HG03342 (cell line): ENCODE results near the gene DSTN.

Source experiments
- ATAC-seq: cut with Tn5 transposase; IDR thresholded peaks from one replicate; pipeline ENCODE4 v1.9.1; 2021; ENCODE audit warnings: mild to moderate bottlenecking, moderate library complexity; ENCODE audit not compliant: unreplicated experiment

The DSTN gene

DNA sequence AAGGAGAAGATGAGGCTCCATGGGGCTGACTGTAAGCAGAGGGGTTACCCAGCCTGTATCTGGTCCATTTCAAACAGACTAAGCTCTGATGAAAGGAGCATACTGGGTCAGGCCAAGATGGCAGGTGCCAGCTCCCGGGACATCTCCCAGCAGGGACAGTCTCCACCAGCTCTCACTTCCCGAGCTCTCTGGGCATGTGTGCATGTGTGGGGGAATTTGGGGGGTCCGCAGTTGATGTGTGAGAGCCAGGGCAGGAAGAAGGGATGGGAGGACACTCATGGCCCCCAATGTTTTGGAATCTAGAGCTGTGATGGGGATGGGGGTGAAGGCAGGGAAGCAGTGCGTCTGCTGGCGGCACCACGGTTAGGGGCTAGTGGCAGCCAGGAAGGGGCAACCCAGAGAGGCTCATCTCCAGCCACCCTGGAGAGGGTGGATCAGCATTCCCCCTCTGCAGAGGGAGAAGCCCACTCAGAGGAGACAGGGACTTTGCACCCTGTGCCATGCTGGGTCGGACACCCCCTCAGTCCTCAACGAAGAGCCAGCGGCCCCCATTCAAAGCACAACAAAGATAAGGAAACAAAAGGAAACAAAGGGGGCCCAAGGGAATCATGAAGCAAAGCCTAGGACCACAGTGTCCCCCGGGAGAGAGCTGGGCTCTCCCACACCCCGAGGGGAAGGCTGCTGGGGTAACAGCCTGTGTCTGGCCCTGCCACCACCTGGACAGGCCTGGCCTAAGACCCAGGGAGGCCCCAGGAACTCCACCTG, 52.4 kb downstream of the DSTN start:
- no peak for ATAC-seq

DNA sequence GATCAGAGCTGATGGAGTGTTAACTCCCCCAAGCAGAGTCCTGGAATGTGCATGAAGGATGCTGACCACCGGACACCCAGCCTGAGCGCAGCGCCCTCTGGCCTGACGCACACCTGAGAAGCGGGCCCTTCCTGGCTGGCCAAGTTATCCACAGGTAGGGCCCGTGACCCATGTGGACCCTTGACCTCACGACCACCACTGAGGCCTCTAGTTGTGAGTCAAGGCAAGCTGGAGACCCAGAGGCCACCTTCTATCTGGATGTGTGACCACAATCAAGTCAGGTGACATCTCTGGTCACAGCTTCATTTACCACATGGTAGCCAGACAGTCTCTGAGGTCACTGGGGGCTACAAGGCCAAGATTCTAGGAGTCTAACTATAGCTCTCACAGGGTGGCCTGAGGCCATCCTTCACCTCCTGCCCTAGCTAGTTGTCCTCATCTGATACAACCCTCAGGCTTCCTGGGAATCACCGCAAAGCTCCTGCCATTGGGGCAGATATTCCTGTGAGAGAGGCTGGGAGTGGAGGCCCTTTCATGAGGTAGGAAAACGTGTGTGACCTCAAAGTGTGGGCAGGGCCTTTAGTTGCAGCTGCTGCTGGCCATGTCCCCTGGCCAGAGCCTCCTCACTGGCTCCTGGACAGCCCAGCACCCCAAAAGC, 53.1 kb downstream of the DSTN start:
- ATAC-seq, result no peak

DNA sequence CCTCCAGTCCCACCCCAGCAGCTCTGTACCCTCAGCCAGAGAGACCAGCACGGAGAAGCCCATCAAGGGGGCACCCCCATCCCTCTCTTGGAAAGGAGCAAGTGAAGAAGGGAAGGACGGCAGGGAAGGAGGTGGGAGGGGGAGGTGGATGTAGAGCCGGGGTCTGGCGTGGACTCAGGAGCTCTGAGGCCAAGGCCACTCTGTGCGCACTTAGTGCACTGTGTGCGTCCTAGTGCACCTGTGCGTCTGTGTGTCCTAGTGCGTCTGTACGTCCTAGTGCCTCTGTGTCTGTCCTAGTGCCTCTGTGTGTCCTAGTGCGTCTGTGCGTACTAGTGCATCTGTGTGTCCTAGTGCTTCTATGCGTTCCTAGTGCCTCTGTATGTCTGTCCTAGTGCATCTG, 54.2 kb downstream of the DSTN start:
- no peak for ATAC-seq

DNA sequence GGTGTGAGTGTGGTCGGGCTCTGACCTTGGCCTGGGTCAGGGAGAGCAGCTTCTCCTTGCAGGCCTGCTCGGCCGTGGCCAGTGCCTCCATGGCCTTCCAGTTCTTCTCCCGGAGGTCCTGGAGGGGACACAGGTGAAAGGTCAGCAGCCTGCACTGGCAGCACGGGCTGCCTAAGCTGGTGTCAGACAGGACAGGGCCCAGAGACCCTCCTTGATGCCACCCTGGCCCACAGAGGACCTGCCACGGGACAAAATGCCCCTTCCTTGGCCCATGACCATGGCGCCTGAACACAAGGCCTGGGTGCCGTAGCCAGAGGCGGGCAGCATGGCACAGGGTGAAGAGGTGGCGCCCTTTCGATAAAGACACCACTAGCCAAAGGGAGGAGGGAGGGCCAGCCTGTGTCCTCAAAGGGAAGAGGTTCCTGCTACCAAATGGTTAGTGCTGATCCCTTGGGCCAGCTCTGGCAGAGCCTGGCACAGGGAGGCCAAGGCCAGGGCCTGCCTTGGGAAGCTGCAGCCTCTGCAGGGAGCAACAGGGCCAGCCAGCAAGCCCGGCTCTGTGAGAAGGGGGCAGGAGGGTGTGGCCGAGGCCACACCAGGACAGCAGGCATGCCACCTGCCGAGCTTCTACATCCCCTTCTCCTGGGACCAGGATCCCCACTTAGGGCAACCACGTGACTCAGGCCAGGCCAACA, 54.8 kb downstream of the DSTN start:
- ATAC-seq, result no peak

DNA sequence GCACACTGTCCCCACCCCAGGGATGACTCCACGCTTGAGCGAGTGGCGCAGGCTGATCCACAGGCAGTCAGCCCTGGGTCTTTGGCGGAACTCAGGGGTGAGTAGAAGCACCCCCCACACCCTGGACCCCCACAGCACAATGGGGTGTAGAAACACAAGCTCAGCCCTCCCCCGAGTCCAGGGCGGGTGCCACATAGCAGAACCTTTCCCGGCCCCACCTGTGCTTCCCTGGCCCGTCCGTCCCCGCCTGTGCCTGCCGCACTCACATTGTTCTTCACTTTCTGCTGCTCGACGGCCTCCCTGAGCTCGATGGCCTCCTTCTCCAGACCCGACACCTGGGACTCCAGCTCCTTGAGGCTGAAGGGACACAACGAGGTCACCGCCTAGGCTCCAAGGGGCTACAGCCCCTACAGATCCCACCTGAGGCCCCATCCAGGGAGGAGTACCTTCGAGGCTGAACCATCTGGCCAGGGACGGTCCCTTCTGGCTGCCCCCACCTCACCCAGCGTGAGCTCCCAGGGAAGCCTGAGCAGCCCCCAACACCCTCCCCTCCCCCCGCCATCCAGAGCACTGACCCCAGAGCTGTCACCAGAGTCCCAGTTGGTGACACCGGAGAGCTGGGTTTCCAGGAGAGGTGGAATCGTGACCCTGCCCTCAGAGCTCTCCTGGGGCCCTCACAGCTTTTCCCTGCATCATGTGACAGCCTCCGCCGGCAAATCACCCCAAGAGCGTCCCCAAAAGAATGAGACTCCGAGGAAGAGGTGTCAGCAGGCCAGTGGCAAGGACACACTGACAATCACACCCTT, 55.6 kb downstream of the DSTN start:
- no peak for ATAC-seq

DNA sequence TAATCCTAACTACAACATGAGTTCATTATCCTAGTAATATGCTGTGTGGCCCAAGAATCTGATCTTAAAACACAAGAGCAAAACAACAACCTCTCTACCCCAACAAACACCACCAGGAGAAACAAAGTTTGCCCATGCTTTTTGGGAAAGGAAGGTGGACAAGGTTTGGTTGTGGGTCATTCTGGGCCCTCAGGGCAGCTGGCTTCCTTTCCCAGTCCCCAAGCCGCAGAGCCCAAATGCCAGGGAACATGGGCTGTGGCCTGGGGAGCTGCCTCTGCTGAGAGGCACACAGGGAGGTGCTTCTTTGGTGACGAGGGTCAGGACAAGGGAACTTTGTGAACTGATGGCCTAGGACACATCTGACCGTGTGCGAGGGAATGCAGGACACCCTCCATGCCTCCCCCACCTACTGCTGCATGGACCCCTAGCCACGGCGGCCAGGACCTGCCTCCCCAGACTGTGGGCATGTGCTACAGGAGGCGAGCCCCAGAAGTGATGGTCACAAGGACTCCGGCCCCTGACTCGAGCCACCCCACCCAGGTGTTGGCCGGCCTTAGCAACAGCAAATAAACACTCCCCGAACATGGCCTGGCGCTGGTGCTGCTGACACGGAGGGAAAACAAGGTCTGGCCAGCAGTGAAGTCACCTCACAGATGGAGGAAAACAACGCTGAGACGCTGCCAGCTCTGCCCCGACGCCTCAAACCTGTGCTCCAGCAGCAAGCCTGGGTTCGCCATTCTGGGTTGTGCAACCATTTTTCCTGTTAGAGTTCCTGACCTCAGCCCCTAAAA, 56.5 kb downstream of the DSTN start:
- ATAC-seq, result no peak

DNA sequence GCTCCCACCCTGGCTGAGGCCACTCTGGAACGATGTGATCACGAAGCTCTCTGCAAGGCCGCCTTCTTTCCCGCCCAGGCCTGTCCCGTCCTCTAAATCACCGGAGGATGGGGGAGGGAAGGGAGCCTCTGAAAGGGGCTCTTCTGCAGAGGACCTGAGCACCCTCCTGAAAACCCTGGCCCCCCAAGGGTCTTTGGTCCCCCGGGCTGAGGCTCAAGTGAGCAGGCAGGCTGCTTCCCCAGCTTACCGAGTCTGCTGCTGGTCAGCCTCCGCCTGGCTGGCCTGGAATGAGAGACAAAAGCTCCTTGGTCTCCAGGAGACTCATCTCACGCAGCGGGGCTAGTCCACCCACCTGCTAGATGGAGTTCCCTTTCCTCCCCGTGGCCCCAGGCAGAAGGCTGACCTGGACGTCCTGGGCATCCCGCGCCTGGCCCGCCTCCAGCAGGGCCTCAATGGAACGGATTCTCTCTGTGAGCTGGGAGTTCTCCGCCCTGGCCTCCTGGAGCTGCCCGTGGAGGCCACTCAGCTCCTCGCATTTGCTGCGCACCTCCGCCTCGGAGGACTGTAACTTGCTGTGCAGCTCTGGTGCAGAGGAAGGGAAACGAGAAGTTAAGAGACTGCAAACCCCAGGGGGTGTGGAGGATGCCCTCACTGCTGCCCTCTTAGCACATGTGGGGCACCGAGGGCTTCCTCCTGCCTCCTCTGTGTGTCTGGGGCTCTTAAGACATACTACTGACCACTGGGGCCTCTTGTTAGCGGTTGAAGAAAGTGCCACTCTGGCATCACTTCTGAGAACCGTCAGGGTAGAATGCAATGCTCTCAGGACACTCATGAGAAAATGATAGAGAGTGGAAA, 57.5 kb downstream of the DSTN start:
- ATAC-seq, result no peak

DNA sequence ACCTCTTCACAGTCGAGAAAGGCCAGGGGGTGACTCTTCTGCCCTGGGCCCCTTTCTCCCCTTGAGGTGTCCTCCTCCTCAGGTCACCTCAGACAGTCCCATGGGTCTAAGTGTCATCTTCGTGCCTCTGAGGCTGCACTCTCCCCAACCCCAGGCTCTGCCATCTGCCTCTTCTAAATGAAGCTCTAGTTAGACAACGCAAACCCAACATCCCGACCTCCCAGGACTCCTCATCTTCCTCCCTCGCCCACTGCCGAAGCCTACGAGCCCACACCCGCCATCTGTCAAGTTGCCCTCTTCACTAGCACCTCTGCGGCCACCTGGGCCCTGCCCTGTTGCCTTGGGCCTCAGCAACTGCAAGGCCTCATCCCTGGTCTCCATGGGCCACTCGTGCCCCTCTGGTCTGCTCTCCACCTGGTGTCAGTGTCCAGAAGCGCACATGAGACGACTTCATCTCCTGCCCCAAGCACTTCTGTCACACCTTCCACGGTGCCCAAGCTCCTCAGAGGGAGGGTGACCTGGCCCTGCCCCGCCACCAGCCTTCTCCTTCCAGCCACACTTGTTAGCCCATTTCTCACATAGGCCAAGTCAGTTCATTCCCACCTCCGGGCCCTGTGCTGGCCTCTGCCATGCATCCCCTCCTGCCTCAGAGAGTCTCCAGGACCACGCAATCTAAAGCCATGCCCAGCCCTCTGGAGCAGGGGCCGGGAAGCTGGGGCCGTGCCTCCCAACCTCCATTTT, 58.4 kb downstream of the DSTN start:
- ATAC-seq, result no peak

DNA sequence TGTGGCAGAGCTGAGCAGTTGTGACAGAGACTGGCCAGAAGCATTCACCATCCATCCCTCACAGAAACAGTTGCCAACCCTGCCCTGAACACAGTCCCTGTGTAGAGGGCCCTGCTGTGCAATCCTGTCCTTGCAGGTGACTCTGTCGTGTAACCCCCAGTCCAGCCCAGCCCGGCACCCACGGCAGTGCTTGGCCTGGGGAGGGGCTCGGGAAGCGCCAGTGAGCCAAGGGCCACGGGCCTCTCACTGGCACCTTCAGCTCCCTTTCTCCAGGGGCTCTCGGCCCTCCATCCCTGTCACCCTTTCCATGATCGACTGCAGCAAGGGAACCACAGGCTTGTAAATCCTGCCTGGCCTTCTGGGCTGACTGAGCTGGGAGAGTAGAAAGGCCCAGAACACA, 59.1 kb downstream of the DSTN start:
- ATAC-seq, result no peak

DNA sequence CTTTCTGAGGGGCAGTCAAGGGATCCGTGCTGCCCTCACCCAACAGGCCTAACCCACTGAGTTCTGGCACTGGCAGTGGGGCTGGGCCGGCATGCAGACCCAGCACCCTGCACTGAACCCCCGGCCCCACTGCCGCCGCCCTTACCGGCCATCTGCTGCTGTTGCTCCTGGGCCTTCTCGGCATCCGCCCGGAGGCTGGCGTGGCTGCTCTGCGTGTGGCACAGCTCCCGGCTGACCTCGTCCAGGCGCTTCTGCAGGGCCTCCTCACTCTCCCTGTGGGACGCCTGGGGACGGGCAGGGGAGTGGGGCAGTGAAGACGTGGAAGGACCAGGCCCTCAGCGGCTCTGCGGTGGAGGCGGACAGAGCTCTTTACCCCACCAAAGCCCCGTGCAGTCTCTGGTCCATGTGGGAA, 59.8 kb downstream of the DSTN start:
- ATAC-seq, result no peak

DNA sequence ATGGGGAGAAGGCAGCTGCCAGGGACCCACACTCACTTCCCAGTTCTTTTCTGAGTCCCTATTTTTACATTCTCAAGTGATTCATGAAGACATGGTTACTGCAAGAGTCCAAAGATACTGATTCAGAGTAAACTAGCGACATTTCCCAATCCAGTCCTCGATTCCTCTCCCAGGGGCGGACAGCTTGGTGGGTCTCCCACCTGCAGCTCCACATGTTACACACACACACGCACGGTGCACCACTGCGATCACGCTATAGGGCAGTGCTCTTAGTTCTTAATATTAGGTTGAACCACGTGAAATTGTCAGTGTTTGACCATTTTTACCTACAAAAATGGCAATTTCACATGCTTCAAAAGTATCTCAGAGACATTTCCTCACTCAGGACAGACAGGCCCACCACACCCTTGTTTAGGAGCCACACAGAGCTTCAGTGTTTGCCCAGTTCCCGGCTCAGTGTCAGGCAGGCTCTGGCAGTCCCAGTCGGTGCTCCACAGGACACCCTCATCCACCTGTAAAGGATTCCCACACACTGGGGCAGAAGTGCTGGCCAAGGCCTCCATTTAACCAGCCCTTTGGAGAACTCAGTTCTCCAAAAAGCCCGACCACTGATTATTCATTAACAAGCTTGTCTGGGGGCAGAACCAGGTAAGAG, 60.4 kb downstream of the DSTN start:
- ATAC-seq, result no peak

DNA sequence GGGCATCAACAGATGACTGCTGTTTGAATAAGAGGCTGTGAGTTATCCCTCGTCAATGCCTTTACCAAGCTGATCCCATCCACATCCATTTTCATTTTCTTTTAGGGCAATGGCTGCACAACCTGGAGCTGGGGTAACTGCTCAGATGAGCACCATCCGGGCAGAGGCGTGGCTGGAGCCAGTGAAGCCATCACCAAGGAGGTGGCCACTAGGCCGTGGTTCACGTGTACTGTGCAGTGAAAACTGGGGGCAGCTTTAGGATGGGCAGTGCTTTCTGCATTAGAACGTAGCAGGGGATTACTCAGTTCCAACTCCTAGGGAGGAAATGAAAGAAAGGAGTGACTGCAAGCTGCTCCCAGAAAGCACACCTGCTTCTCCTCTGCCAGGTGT, 60.9 kb downstream of the DSTN start:
- no peak for ATAC-seq

DNA sequence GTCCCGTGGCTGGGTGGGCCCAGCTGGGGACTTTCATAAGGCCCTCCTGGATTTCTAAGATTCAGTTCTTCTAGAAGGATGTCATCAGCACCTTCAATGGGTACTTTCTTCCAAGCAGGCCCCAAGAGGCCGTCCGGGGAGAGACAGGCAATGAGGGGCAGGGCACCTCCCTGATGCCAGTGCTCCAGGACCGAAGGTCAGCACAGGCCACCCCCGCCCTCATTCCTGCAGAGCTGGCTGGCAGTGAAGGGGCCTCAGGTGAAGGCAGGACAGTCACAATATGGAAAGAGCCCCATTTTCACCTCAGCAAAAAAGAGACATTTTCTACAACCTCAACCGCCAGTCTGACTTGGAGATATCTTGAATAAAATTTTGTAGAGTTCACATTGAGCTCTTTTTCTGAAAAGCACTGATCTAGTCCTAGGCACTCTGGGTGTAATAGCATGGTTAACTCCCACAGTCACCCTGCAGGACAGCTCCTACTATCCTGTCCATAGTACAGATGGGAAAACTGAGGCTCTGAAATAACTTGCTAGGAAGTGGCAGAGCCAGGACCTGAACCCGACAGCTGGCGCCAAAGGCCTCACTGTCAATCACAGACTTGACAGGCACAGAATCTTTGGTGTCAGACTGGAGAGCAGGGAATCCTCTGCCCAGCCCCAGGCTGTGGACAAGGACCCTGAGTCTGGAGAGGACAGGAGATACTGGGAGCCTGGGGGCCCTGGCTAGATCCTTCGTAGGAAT, 61.9 kb downstream of the DSTN start:
- ATAC-seq, result no peak

DNA sequence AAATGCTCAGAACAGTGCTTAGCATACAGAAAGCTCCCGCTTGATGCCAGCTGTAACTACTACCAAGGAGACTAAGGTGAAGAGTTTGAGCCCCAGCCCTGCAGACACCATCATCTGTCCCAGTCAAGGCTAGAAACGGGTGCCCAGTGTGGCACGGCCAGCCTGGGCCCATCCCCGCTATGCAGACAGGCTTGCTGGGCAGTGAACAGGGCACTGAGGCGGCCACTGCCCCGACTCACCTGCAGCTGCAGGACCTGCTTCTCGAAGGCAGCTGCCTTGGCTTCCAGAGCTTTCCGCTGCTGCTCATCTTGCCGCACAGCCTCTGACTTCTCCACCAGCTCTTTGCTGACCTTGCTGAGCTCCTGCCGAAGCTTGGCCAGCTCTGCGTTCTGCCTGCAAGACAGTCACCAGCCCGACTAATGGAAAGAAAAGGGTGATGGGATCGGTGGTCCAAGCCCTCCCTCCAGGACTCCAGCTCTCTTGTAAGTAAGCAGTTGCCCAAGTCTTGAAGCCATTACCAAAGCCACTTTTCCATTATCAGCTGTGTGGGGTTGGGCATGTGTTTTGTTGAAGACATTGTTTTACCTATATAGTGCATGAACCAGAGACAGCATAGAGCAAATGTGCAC, 63.5 kb downstream of the DSTN start:
- no peak for ATAC-seq

DNA sequence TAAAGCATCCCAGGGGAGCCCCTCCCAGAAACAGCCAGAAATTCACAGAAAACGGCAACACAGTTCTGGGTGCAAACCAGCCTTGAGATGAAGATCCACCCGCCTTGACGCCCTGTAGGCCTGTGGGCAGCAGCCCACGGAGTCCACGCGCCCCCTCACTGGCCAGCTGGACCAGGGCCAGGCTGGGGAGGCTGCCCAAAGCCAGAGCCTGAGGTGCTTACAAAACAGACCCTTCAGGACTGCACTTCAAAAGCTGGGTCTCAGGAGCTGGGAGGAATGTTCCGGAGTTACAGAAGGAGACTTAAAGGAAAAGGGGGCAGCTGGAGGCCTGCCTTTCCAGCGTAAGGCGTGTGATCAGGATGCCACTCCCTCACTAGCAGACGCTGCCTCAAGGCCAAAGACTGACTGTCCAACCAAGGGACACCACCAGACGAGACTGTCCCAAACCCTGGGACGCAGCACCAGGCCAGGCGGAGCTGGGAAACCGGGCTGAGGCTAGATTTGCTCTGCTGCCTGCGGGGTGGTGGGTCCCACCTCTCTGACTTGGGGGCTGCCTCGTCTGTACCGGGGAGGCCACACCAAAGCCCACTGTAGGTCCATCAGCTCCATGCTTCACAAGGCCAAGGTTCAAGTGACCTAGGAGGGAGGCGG, 64.1 kb downstream of the DSTN start:
- ATAC-seq, result no peak

DNA sequence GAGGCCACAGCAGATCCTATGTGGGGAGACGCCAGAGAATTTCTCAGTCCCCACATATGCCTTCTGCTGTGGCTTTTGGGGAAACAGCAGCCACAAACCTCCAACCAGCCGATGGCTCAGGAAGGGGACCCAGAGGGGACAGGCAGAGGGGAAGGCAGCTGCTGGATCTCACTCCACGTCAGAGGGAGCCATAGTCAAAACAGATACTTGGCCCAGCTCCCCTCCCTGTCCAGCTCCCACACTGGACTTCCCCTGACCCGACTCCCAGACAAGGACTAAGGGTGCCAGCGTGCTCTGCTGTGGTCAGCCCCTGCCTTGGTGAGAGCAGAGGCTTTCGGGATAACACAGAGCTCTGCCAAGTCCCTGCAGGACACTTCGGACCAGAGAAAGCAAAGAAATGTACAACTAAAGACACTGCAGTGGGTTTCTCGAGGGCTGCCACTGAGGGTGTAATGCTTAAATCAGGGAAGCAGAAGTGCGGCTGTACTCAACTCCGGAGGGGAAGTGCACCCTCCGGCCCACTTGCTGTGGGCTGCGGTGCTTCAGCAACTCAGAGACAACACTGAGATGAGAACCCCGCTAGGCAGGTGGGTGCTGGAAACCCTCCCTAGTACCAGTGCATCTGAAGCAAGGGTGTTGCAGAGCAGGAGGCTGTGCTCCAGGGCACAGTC, 64.9 kb downstream of the DSTN start:
- no peak for ATAC-seq
